GM12878 (cell line): ENCODE measurements around the gene CACNA2D4. TPM values are rescaled to one million over a fixed set of nuclear protein-coding genes. Genes with fewer than 3 reads are reported as not detected.

Experiments
- ATAC-seq: fragments of 200-7000 bp; cut with Tn5 transposase; 3 replicates; pipeline ENCODE4 v1.9.1; 2020; ENCODE audit warnings: mild to moderate bottlenecking, moderate library complexity
- BruUV-seq: library from RNA; stranded (reverse); fragments of 400-500 nt; replicated peaks from 2 replicates; lab custom pipeline; 2021; lab: Mats Ljungman, UMichigan
- CTCF ChIA-PET: fragments of 300-600 bp; sonication (Branson Sonifier 250); formaldehyde crosslinking; extraction: SDS; loops from one replicate; lab custom pipeline; 2021; ENCODE audit warnings: inconsistent platforms; lab: Yijun Ruan, JAX
- POLR2A ChIA-PET: fragments of 350-600 bp; formaldehyde crosslinking; extraction: SDS; loops from one replicate; lab custom pipeline; 2021; ENCODE audit warnings: inconsistent platforms; lab: Charles Lee
- RAD21 ChIA-PET: fragments of 300-600 bp; sonication (Branson Sonifier 250); formaldehyde crosslinking; loops from one replicate; lab custom pipeline; 2023; ENCODE audit warnings: antibody characterized with exemption; ENCODE audit not compliant: unreplicated experiment; lab: Charles Lee
- SMC1A ChIA-PET: fragments of 300-600 bp; sonication (Branson Sonifier 250); formaldehyde crosslinking; loops from one replicate; lab custom pipeline; 2023; ENCODE audit not compliant: unreplicated experiment, uncharacterized antibody; lab: Charles Lee
- DNase-seq: peaks from one replicate; pipeline ENCODE4 v3.0.0-alpha.2; 2011; ENCODE audit warnings: low read depth, low spot score
- FAIRE-seq: peaks from 3 replicates; lab custom pipeline; 2011; peaks lifted over from hg19 to GRCh38; lab: Jason Lieb, UNC
- H2AFZ ChIP-seq: 2 replicates; pipeline ENCODE4 v1.6.0; 2011; ENCODE audit warnings: low read depth, low read length, control low read depth; ENCODE audit not compliant: control insufficient read depth
- H3K27ac ChIP-seq: 2 replicates; pipeline ENCODE4 v1.5.1; 2011; ENCODE audit warnings: control low read depth; ENCODE audit not compliant: control insufficient read depth, insufficient read depth
- H3K27me3 ChIP-seq, 2 experiments: replicated peaks in 1 of 2; 2 replicates each; pipeline versions ENCODE4 v1.6.0 to v1.6.1; 2011; ENCODE audit warnings: low read length in 1 of 2; ENCODE audit not compliant: control insufficient read depth in 2 of 2, insufficient read depth in 2 of 2
- H3K36me3 ChIP-seq, 2 experiments: 2 replicates each; pipeline ENCODE4 v1.5.1; 2011; ENCODE audit warnings: low read length in 1 of 2; ENCODE audit not compliant: control insufficient read depth in 2 of 2, insufficient read depth in 2 of 2
- H3K4me1 ChIP-seq: 2 replicates; pipeline ENCODE4 v1.6.1; 2011; ENCODE audit warnings: mild to moderate bottlenecking, low read length, moderate library complexity, mixed read lengths; ENCODE audit not compliant: control insufficient read depth, insufficient read depth
- H3K4me2 ChIP-seq: 2 replicates; pipeline ENCODE4 v1.6.0; 2011; ENCODE audit warnings: control low read depth; ENCODE audit not compliant: control insufficient read depth, insufficient read depth
- H3K4me3 ChIP-seq: fragments of 200-600 bp; sonication (generic); 2 replicates; pipeline ENCODE4 v1.5.1; 2016
- H3K79me2 ChIP-seq: 2 replicates; pipeline ENCODE4 v1.6.0; 2011; ENCODE audit warnings: low read length; ENCODE audit not compliant: control insufficient read depth, insufficient read depth
- H3K9ac ChIP-seq: 2 replicates; pipeline ENCODE4 v1.8.0; 2011; ENCODE audit warnings: low read length, control low read depth, mixed read lengths; ENCODE audit not compliant: control insufficient read depth, insufficient read depth
- H3K9me3 ChIP-seq: replicated peaks from 3 replicates; pipeline ENCODE4 v1.5.1; 2011; ENCODE audit warnings: mild to moderate bottlenecking, low read length; ENCODE audit not compliant: control insufficient read depth, insufficient read depth
- H4K20me1 ChIP-seq: 2 replicates; pipeline ENCODE4 v1.6.0; 2011; ENCODE audit not compliant: control insufficient read depth, insufficient read depth
- BRCA1 ChIP-seq: IDR thresholded peaks from 2 replicates; pipeline ENCODE4 v1.6.1; 2011; ENCODE audit warnings: low read depth, low read length, improper control_type of control experiment
- CHD4 ChIP-seq: fragments of 200-600 bp; sonication (generic); IDR thresholded peaks from 2 replicates; pipeline ENCODE4 v1.6.1; 2016; ENCODE audit warnings: mild to moderate bottlenecking
- HCFC1 ChIP-seq: fragments of 150-350 bp; IDR thresholded peaks from 2 replicates; pipeline ENCODE4 v1.6.1; 2014; ENCODE audit warnings: low read length
- HDAC2 ChIP-seq: fragments of 200-600 bp; sonication (generic); IDR thresholded peaks from 2 replicates; pipeline ENCODE4 v1.6.1; 2017
- MEF2A ChIP-seq: IDR thresholded peaks from 2 replicates; pipeline ENCODE4 v1.6.1; 2011; ENCODE audit warnings: low read depth, mild to moderate bottlenecking, low read length, moderate library complexity; ENCODE audit not compliant: insufficient read depth
- SIN3A ChIP-seq: IDR thresholded peaks from 2 replicates; pipeline ENCODE4 v1.6.1; 2012; ENCODE audit warnings: low read depth, low read length, improper control_type of control experiment
- SREBF1 ChIP-seq: IDR thresholded peaks from 2 replicates; pipeline ENCODE4 v1.6.1; 2012; ENCODE audit warnings: mild to moderate bottlenecking, low read length
- SUZ12 ChIP-seq: fragments of 200-600 bp; sonication (generic); IDR thresholded peaks from one replicate; pipeline ENCODE4 v1.6.1; 2018; ENCODE audit warnings: antibody characterized with exemption, mild to moderate bottlenecking; ENCODE audit not compliant: unreplicated experiment
- WGBS: methylation state at CpG from one replicate; pipeline ENCODE4 v1.1.6; 2016; ENCODE audit warnings: low lambda C conversion rate; ENCODE audit not compliant: insufficient replicate concordance, insufficient coverage; ENCODE audit errors: missing lambda C conversion rate; 5-methylcytosine and 5-hydroxymethylcytosine counted together
- in situ Hi-C: fragments of 300-500 bp; cut with MboI; formaldehyde crosslinking; loops from 9 replicates; pipeline ENCODE4 v1.14.3; 2018; ENCODE audit warnings: mixed read lengths
- intact Hi-C: fragments of 100-400 bp; cut with micrococcal nuclease; formaldehyde crosslinking; loops from one replicate; pipeline ENCODE4 v1.14.2; 2022; ENCODE audit not compliant: unreplicated experiment
- polyA plus RNA-seq, 11 experiments: library from polyadenylated mRNA; depleted of rRNA in 4 of 11; unstranded in 6 of 11; stranded (reverse) in 5 of 11; fragments of >200 nt; fragmentation: Nextera tagmentation in 4 of 11; fragmentation: Illumina TruSeq in 1 of 11; extraction: Ambion mirVana in 4 of 11; extraction: Trizol in 1 of 11; gene quantifications; 1 replicate in 1 of 11; 2 replicates in 10 of 11; pipeline versions ENCODE4 v1.2.1 to v1.2.3, GENCODE V29; 2011 to 2016; ENCODE audit warnings: inconsistent platforms in 2 of 11, missing spikeins in 2 of 11, low read depth in 1 of 11
- total RNA-seq, 4 experiments: library from RNA; depleted of rRNA in 3 of 4; stranded (reverse); fragments of >200 nt in 3 of 4; fragmentation: Illumina TruSeq in 1 of 4; extraction: Trizol in 1 of 4; gene quantifications; 2 replicates each; pipeline versions ENCODE4 v1.2.1 to v1.2.3, GENCODE V29; 2013 to 2021

The CACNA2D4 gene
- total and polyA plus RNA-seq, 10 of the 15 experiments (the other 5 are each of a cell fraction or from before 2014, with no cell fraction given), result 0.03 to 1.0 (median 0.65) TPM

DNA sequence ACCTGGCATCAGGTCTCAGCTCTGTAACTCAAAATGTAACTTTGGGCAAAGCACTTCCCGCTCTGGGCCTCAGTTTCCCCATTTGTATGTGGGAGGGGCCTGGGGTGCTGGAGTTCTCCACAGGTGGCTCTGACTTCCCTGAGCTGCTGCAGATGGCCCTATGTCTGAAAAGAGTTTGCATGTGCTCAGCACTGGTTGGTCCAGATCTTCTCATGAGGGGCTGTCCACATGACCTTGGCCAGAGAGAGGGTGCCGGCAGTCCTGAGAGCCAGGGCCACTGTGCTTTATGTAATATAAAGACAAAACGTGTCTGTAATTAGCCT lies 7.2 kb upstream of the CACNA2D4 start:
- Histone ChIP-seq H3K27me3 (no peaks in the 10 kb centered on the region), H3K4me2 (no peak overlapping the region), H3K4me3 (no peak overlapping the region), H3K9me3 (no peaks in the 10 kb centered on the region; the same call in 2 of the 3 replicates), H3K27ac (no peak overlapping the region), H4K20me1 (no peaks in the 10 kb centered on the region), H2AFZ (no peak overlapping the region), H3K79me2 (no peaks in the 10 kb centered on the region), H3K9ac (no peak overlapping the region), H3K36me3 (no peaks in the 10 kb centered on the region), H3K4me1 (peaks cover 8% of the 10 kb centered on the region; the same call in 1 of the 2 replicates)
- WGBS, result 66% methylated on average over 3 of the region's 3 CpGs
- ATAC-seq, result no peak
- in situ Hi-C loops (no loop called here), intact Hi-C loops (no loop called here)
- no peak for FAIRE-seq
- DNase-seq, result no peak
- ChIA-PET CTCF (interaction anchor here (4.6 kb wide), 1 partner anchor 14 kb away, joined by 43 read pairs; no protein-coding TSS in a partner anchor), POLR2A (no interaction called here), RAD21 (interaction anchor here (1.6 to 3.0 kb wide), 2 partner anchors 14 to 135 kb away, joined by 4 to 20 read pairs; no protein-coding TSS in a partner anchor), SMC1A (interaction anchor here (1.8 kb wide), 1 partner anchor 14 kb away, joined by 7 read pairs; no protein-coding TSS in a partner anchor)
- BruUV-seq, result no TSS peak
- TF ChIP-seq BRCA1 (no peak), MEF2A (no peak), SREBF1 (no peak), HCFC1 (no peak), SUZ12 (no peak), SIN3A (no peak), HDAC2 (no peak), CHD4 (no peak)
